Measurements from ENCODE around the gene RPS17. TPM values are rescaled to one million over a fixed set of nuclear protein-coding genes. Genes with fewer than 3 reads are reported as not detected.
"Not testable (repeated sequence)": the region's sequence is repeated elsewhere in the genome, so short reads cannot be mapped to it uniquely, and the experiment has no call there.

RPS17 gene
- total and polyA plus RNA-seq, 12 donors: 1,210 to 3,062 (median 1,598) TPM

- intact Hi-C loops (cut with DNase I): loop anchor here in 1 of 2 donors (10.0 kb wide), 1 partner anchor 468 kb away; no protein-coding TSS in a partner anchor
- H3K36me3 ChIP-seq (replicated peaks in 1 of 2): peaks cover 0 to 39% of the 10 kb centered on the region in 2 donors
Measured at GRCh38 chr15:82536409-82537350, 3.6 kb downstream of the RPS17 start.

GRCh38 chr15:82535566-82536408 is 4.5 kb downstream of the RPS17 start:
- DNase-seq: no peak
- Histone ChIP-seq H3K4me1 (replicated peaks in 1 of 2) (peaks cover 7 to 10% of the 10 kb centered on the region in 2 donors), H3K9me3 (replicated peaks in 1 of 3) (no peaks in the 10 kb centered on the region), H3K4me3 (no peak overlapping the region), H3K27me3 (no peaks in the 10 kb centered on the region), H3K27ac (no peak overlapping the region), H3K36me3 (replicated peaks in 1 of 2) (peaks cover 0 to 39% of the 10 kb centered on the region in 2 donors)
- 76 to 80% (median 78%) methylated on average over 9 of the region's 9 CpGs for WGBS, 4 donors
- intact Hi-C loops (cut with DNase I): loop anchor here in 1 of 2 donors (10.0 kb wide), 1 partner anchor 469 kb away; no protein-coding TSS in a partner anchor
- no peak for TF ChIP-seq POLR2A (IDR thresholded peaks at IDR 0.05)

More at GRCh38 chr15:82536409-82537350, 3.6 kb downstream of the RPS17 start:
- WGBS, 4 donors: 57 to 67% (median 64%) methylated on average over 10 to 11 of the region's 11 CpGs
- no peak overlapping the region for H3K27ac ChIP-seq
- H3K4me1 ChIP-seq (replicated peaks in 1 of 2): peaks cover 7 to 18% of the 10 kb centered on the region in 2 donors
- no peaks in the 10 kb centered on the region for H3K27me3 ChIP-seq
- no peak overlapping the region for H3K4me3 ChIP-seq
- no peaks in the 10 kb centered on the region for H3K9me3 ChIP-seq (replicated peaks in 1 of 3)
- DNase-seq: no peak
- TF ChIP-seq CTCF (IDR thresholded peaks at IDR 0.05): no peak
- no peak for TF ChIP-seq POLR2A (IDR thresholded peaks at IDR 0.05)

GRCh38 chr15:82535151-82535550 is 5.1 kb downstream of the RPS17 start:
- intact Hi-C loops (cut with DNase I): loop anchor here in 1 of 2 donors (10.0 kb wide), 1 partner anchor 470 kb away; no protein-coding TSS in a partner anchor
- Histone ChIP-seq H3K4me1 (replicated peaks in 1 of 2) (peaks cover 7 to 10% of the 10 kb centered on the region in 2 donors), H3K36me3 (replicated peaks in 1 of 2) (peaks cover 0 to 39% of the 10 kb centered on the region in 2 donors)
- WGBS, 4 donors: 94 to 97% (median 95%) methylated on average over 5 of the region's 5 CpGs
- not testable (repeated sequence) for H3K27ac ChIP-seq; H3K9me3 ChIP-seq (replicated peaks in 1 of 3); DNase-seq; H3K27me3 ChIP-seq; H3K4me3 ChIP-seq

- H3K4me1 ChIP-seq (replicated peaks in 1 of 2): peaks cover 7 to 10% of the 10 kb centered on the region in 2 donors
- H3K4me3 ChIP-seq; H3K27me3 ChIP-seq; H3K27ac ChIP-seq; DNase-seq; H3K9me3 ChIP-seq (replicated peaks in 1 of 3): not testable (repeated sequence)
- H3K36me3 ChIP-seq (replicated peaks in 1 of 2): peaks cover 0 to 39% of the 10 kb centered on the region in 2 donors
- WGBS, 4 donors: 96 to 98% (median 97%) methylated on average over 3 of the region's 3 CpGs
- intact Hi-C loops (cut with DNase I): loop anchor here in 1 of 2 donors (10.0 kb wide), 1 partner anchor 470 kb away; no protein-coding TSS in a partner anchor
Measured at GRCh38 chr15:82534457-82534861, 5.8 kb downstream of the RPS17 start.

- peaks cover under 1 to 4% of the 10 kb centered on the region in 2 donors for H3K4me1 ChIP-seq (replicated peaks in 1 of 2)
- WGBS, 4 donors: 91 to 100% (median 96%) methylated on average over 1 to 3 of the region's 3 CpGs
- intact Hi-C loops (cut with DNase I): loop anchor here in 1 of 2 donors (10.0 kb wide), 1 partner anchor 471 kb away; no protein-coding TSS in a partner anchor
- no peak overlapping the region for H3K27ac ChIP-seq
- peaks cover 0 to 37% of the 10 kb centered on the region in 2 donors for H3K36me3 ChIP-seq (replicated peaks in 1 of 2)
- H3K27me3 ChIP-seq: no peaks in the 10 kb centered on the region
- DNase-seq: no peak
- H3K9me3 ChIP-seq (replicated peaks in 1 of 3): no peaks in the 10 kb centered on the region
- no peak overlapping the region for H3K4me3 ChIP-seq
- no peak for TF ChIP-seq CTCF (IDR thresholded peaks at IDR 0.05)
- TF ChIP-seq POLR2A (IDR thresholded peaks at IDR 0.05): no peak
Measured at GRCh38 chr15:82533801-82534200, 6.5 kb downstream of the RPS17 start.

All from adrenal gland (tissue), 12 donors.